Cardiac septum (tissue), 1 donor: ENCODE results near the gene TANC1. TPM values are rescaled to one million over a fixed set of nuclear protein-coding genes. Genes with fewer than 3 reads are reported as not detected.
"Not testable (repeated sequence)": the region's sequence is repeated elsewhere in the genome, so short reads cannot be mapped to it uniquely, and the experiment has no call there.

Source experiments
- DNase-seq: peaks from one replicate; pipeline ENCODE4 v3.0.0-alpha.2; 2020; ENCODE audit warnings: low spot score
- intact Hi-C: fragments of 100-400 bp; cut with DNase I; formaldehyde crosslinking; loops from one replicate; pipeline ENCODE4 v1.14.0; 2022
- total RNA-seq: library from RNA; stranded (reverse); fragmentation: NEBNext Ultra II Directional; extraction: Animal tissue kit (Norgen Biotek cat#: 25700); gene quantifications from one replicate; pipeline ENCODE4 v1.2.1, GENCODE V29; 2021
- donor health status: DM: no; HTN: no; CAD: no.

The TANC1 gene
- total RNA-seq, 1 donor from 2014 or later, result 55.6 TPM

- intact Hi-C loops, result no loop called here
- no peak for DNase-seq
Measured at GRCh38 chr2:159015174-159015573, 46.7 kb downstream of the TANC1 start.

GRCh38 chr2:159015823-159016222 is 47.4 kb downstream of the TANC1 start:
- no peak for DNase-seq
- intact Hi-C loops, result no loop called here

GRCh38 chr2:159017837-159018236 is 49.4 kb downstream of the TANC1 start:
- intact Hi-C loops, result no loop called here
- no peak for DNase-seq

- no peak for DNase-seq
- intact Hi-C loops, result no loop called here
Measured at GRCh38 chr2:159019021-159019420, 50.6 kb downstream of the TANC1 start.

GRCh38 chr2:159022019-159022418 is 53.6 kb downstream of the TANC1 start:
- intact Hi-C loops, result no loop called here
- no peak for DNase-seq

GRCh38 chr2:159026170-159026569 is 57.7 kb downstream of the TANC1 start:
- intact Hi-C loops, result no loop called here
- DNase-seq, result no peak

- intact Hi-C loops, result no loop called here
- no peak for DNase-seq
Measured at GRCh38 chr2:159028776-159029175, 60.3 kb downstream of the TANC1 start.

- intact Hi-C loops, result loop anchor here (5.0 kb wide), 2 partner anchors 87 to 128 kb away; no protein-coding TSS in a partner anchor
- DNase-seq, result no peak
Measured at GRCh38 chr2:159029936-159030335, 61.5 kb downstream of the TANC1 start.

- intact Hi-C loops, result loop anchor here (5.0 kb wide), 2 partner anchors 86 to 129 kb away; no protein-coding TSS in a partner anchor
- DNase-seq, result peak; percentile 78
Measured at GRCh38 chr2:159030674-159031380, 62.4 kb downstream of the TANC1 start.

GRCh38 chr2:159032146-159032545 is 63.7 kb downstream of the TANC1 start:
- intact Hi-C loops, result loop anchor here (2.0 to 5.0 kb wide), 3 partner anchors 63 to 130 kb away; partner anchors contain the start of gene TANC1
- DNase-seq, result no peak

GRCh38 chr2:159032580-159032979 is 64.1 kb downstream of the TANC1 start:
- DNase-seq, result no peak
- intact Hi-C loops, result loop anchor here (2.0 to 5.0 kb wide), 3 partner anchors 64 to 130 kb away; partner anchors contain the start of gene TANC1

- DNase-seq, result no peak
- intact Hi-C loops, result loop anchor here (5.0 kb wide), 2 partner anchors 83 to 132 kb away; no protein-coding TSS in a partner anchor
Measured at GRCh38 chr2:159034713-159035112, 66.3 kb downstream of the TANC1 start.

GRCh38 chr2:159035790-159036411 is 67.5 kb downstream of the TANC1 start:
- intact Hi-C loops, result no loop called here

GRCh38 chr2:159036461-159036860 is 68.0 kb downstream of the TANC1 start:
- intact Hi-C loops, DNase-seq: not testable (repeated sequence)

More at GRCh38 chr2:159035790-159036411, 67.5 kb downstream of the TANC1 start:
- no peak for DNase-seq

GRCh38 chr2:159041328-159041727 is 72.9 kb downstream of the TANC1 start:
- intact Hi-C loops, DNase-seq: not testable (repeated sequence)

- no peak for DNase-seq
- intact Hi-C loops, result no loop called here
Measured at GRCh38 chr2:159042115-159042850, 73.8 kb downstream of the TANC1 start.

- intact Hi-C loops, result no loop called here
- no peak for DNase-seq
Measured at GRCh38 chr2:159043710-159044109, 75.3 kb downstream of the TANC1 start.

- no peak for DNase-seq
- intact Hi-C loops, result loop anchor here (5.0 kb wide), 1 partner anchor 62 kb away; no protein-coding TSS in a partner anchor
Measured at GRCh38 chr2:159044804-159045286, 76.4 kb downstream of the TANC1 start.

GRCh38 chr2:159045545-159046454 is 77.4 kb downstream of the TANC1 start:
- intact Hi-C loops, result loop anchor here (5.0 kb wide), 1 partner anchor 62 kb away; no protein-coding TSS in a partner anchor
- DNase-seq, result no peak
